SIG-M5 treated with dmso at 0.1 percent for 504 hours (cell line): ENCODE results near the gene ADCY5.

Source experiments
- DNase-seq: peaks from one replicate; lab custom pipeline; 2025; ENCODE audit not compliant: unreplicated experiment; lab: John Stamatoyannopoulos, UW

Gene ADCY5

DNA sequence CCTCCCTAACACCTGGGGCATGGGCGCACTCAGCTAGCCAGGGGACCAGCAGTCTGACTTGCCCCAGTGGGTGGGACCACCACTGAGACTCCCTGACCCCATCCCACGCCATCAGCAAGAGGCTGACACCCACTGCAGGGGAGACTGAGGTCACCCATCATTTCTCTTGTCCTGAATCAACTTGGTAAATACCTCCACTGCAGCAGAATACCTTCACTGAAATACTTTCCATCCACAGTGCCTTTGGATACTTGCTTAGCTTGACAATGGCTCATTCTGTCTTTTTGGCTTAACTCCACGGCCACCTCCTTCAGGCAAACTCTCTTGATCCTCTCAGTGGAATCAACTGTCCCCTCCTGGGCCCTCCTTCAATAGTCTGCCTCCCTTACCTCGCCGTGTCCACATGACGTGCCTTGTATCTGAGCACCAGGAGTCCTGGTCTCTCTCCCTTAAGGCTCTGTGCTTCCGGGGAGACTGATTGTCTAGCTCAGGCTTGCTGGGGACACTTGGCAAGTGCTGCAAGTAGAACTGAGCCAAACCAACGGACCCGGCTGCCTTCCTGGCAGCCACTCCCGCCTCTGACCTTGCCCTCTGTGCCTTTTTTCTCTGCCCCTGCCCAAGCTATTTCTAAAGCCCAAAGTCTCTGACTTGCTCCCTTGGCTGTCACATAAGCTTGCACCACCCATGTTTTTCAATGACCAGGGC, 119.1 kb downstream of the ADCY5 start:
- no peak for DNase-seq

DNA sequence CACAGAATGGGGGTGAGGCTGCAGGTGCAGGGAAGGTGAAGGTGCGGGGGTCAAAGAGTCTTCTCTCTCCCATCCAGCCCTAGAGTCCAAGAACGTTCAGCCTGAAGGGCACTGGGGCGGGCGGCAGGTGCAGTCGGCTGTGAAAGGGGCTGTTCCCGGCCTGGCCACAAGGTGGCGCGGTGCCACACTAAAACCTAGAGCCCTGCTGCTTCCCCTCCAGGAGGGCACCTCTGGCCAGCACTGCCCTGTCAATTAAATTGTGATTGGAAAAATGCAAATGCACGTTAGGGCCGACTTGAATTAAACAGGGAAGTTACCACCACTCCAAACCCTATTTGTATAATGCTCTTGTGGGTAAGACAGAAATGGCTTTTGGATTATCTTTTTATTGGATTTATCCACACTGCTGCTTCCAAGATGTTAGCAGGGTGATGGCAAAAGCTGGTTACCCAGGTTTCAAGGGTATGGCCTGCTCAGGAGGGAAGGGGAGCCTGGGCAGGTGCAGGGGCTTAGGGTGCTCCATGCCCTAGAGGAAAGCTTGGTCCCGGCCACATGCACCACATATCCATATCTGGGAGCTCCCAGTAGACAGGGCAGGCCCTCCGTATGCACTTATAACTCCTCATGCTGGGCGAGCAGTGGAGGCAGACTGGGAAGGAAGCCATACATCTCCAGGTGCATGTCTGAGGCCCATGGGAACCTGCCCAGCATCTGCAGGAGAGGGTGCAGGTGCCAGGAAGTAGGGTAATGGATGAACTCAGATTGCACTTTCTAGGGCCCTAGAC, 119.8 kb downstream of the ADCY5 start:
- peak; percentile 32 for DNase-seq

DNA sequence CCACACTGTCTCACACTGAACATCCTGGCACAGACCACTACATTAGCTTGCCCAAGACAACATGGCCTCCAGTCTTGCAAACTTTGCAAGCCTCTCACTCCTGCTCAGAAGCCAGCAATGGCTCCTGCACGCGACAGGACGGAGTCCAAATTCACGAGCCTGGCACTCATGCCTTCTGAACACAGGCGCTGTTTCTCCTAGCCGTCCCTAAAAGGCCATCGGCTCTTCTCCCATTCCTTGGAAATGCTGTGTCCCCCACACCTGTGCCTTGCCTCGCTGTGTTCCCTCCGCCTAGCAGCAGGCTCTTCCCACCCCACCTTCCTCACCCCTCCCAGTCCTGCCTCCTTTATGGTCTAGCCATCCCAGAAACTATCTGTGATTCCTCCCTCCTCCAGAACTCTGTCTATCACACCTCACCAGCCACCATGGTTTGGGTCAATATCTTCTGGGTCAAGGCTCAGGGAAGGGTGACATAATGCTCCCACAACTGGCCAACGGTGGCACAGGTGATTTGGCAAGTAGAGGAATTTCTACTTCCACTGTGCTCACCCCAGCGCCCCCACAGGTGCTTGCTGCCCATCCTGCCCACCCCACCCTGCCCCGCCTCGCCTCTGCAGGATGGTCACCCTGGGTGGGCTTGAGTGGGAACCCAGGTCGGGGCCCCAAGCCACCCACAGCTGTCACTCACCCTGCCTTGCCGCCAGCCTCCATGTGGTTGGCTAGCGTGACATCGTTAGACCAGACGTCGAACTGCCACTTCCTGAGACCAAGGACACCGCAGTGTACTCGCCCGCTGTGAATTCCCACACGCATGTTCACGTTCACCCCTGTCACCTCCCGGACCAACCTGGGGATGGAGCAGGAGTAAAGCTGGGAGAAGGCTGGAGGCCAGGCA, 120.7 kb downstream of the ADCY5 start:
- no peak for DNase-seq

DNA sequence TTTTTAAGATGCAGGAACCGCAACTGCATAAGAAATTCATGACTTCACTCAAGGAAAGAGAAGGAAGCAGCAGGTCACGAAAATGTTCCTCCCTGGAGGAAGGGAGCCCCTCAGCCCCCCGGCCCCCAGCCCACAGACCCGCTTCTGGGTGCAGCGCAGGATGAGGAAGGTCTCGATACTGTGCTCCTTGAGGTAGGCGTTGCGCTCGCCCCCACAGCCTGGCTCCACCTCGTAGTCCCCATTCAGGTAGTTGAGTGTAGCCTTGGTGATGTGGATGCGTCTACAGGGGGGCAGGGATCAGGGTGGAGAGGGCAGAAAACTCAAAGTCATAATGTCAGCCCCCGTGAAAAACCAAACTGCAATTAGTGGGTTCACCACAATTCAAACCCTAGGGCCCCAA, 121.4 kb downstream of the ADCY5 start:
- no peak for DNase-seq

DNA sequence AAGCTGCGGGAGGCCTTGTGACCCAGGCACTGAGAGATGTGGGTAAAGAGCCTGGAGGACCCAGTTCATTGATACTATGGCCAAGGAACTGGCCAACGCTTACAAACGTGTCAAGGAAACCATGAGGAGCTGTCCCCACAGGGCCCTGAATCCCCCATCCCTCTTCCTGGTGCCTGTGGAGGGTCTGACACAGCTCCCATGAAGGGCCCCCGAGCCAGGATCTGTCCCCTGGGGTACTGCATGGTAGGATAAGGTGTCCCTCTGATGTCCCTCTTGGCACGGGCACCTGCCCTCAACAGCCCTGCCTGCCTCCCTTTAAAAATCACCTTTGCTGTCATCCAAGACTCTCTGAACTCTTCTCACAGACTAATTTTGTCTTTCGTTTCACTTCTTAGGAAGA, 122.4 kb downstream of the ADCY5 start:
- no peak for DNase-seq

DNA sequence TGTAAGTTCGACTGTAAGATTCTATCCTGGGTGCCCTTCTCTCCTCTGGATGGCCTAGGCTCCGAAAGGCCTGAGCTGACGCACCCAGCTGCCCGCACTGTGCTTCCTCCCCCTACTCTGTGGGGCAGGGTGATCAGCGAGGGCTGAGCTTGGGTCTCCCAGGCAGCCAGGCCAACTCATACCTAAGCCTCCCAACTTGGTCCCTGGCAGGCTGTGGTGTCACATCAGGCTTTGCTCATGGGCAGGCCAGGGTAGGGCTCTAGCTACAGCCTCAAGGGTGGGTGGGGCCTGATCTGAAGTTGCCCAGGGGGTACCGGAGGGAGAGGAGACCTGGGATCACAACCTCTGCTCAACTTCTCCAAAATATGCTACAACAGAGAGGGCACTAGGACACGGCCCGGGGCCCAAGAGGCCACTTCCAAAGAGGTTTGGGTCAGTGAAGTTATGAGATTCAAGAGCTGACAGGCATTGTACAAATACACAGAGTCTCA, 123.1 kb downstream of the ADCY5 start:
- no peak for DNase-seq

DNA sequence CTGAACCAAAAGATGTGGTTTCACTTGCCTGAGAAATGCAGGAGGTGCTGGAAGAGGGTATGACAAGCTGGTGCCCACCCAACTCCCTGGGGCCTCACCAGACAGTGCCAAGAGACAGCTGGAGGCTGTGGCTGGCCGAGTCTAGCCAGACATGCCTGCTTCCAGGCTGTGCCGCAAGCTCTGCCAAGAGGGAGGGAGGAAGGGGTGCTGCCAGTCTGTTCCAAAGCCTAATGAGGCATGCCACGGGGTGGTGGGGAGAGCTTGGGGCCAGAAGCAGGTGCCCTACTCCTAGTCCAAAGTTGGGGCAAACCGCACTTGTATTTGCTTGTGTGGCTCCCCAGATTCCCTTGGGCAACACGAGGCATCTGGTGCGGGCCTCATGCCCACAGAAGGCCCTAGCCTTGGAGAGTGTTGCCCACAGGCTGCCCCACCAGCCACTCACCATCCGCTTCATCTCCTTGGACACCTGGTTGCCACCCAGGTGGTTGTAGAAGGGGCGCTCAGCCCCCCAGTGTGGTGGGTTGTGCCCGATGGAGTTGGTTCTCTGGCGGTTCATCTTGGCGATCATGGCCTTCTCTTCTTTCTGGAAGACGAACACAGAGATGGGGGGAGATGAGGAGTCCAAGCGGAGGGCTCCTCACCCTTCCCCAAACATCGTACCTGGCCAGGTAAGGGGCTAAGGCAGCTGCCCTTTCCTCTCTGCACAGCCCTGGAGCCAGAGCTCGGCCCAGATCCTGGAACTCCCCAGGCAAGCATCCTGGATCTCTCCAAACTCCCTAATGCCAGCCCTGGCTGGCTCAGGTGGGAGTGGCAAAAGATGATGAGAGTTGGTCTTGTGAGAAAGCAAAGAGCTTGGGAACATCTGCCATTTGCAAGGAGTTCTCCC, 123.8 kb downstream of the ADCY5 start:
- no peak for DNase-seq

DNA sequence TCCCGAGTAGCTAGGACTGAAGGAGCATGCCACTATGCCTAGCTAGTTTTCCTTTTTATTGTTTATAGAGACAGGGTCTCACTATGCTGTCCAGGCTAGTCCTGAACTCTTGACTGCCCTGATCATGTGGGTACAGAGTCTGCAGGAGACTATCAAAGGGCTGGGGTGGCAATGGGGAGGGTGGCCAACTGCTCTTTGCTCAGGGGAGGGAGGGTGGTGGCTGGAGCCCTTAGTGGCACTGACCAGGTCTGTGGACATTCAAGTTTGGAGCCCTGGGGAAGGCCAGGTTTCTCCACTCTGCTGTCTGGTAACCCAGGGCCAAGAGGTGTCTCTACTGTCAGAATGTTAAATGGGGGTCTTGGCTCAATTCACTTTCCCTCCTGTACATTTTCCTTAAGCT, 125.1 kb downstream of the ADCY5 start:
- DNase-seq, result no peak

DNA sequence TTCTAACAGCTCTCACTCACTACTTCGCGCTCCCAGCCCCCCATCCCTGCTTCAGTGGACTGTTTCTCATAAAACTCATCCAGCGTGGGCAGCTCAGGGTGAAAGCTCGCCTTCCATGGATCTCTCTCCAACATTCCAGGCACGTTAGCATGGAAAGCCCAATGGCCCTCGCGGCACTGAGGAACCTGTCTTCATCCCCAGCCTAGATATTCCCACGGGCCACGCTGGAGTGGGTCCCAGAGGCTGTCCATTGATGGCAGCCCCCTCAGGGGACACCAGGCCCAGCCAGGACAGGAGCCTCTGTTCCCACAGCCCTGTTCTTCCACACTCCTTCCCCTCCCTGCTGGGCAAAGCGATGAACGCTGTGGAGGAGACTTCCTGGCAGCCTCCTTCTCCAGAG, 126.0 kb downstream of the ADCY5 start:
- DNase-seq, result no peak

DNA sequence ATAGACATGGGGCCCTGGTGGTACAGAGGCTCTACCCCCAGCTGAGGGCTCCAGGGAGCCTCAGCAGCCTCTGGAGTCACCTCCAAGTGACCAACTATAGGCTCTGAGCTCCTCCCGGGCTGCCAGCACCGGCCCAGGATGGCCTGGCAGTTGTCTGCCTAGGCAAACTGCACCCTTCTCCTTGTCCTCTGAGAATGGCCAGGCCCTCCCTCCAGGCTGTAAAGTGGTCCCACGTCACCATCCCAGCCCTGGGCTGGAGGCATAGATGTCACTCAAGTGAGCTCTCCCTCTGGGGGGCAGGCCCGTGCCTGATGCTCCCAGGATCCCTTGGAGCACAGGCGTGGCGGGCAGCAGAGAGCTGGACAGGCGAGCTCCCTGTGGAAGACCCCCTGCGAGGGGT, 127.1 kb downstream of the ADCY5 start:
- DNase-seq, result no peak

DNA sequence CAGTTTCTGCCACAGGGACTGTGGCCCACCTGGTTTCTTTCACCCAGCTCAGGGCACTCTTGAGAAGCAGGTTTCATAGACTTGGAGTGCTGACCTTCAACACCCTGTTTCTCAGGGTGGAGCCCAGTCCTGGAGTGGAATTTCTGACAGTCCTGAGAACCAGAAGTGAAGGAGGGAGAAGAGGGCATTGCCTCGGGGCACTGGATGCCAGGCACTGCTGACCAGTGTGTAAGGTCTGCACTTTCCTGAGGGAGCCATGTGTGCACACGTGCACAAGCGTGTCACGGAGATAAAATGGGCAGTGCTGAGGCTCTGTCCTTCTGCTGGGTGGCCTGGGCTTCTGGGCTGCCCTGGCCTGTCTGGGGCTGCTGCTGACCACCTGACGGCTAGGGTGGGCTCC, 128.7 kb downstream of the ADCY5 start:
- DNase-seq, result no peak

DNA sequence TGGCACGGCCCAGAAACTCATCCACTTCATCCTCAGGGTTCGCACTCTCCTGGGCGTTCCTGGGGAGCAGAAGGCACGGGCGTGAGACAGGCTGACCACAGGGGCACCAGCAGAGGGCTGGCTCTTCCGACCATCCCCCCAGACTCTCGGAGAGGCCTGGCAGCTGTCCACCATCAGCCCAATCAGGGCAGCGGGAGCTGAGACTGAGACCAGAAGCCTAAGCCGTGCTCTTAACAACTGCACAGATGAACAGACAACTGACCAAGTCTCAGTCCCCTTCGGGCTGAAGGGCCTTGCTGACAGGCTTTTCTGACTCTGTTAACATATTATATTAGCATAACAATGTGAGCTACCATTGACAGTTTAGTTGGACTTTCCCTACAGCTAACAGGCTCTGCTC, 129.1 kb downstream of the ADCY5 start:
- DNase-seq, result no peak

DNA sequence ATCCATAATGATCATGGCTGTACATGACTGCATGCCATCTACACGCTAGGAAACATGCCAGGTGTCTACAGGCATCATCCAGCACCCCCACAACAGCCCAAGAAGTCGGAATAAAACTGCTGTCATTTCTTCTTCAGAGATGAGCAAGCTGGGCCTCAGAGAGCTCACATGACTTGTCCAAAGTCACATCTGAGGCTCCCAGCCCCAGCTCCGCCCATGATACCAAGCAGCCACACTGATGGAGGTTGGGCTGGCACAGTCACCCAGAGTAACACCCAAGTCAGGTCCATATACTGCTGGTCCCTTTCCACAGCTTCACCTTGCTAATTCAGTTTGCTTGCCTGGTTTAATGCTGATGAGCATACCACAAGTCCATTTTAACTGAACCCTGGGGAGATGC, 130.5 kb downstream of the ADCY5 start:
- no peak for DNase-seq

DNA sequence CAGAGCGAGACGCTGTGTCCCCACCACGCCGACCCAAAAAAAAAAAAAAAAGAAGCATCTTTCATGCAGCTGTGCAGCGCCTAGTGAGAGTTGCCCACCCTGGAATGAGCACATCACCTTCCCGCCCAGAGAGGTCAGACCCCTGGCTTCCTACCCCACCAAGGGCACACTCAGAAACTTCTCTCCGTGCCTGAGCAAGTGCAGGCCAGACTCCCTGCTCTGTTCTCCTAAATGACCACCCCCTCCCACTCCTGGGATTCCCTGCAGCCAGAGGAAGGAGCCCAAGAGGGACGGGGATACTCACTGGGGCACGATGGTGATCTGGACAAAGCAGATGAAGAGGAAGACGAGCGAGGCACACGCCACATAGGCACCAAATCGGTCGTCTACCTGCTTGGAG, 131.2 kb downstream of the ADCY5 start:
- DNase-seq, result no peak

DNA sequence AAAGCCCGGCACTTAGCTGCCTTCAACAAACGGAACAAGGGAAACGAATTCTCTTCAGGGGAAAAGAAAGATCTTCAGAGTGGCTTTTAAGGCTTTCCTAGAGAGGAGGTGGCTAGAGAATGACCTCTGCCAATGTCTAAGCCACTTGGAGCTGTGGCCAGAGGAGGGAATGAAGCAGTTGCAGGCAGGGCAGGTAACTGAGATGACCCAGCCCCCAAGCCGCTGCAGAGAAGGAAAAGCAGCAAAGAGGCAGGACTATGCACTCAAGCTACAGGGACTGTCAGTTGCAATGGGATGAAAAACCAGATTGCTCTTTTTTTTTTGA, 133.7 kb downstream of the ADCY5 start:
- DNase-seq, result no peak

DNA sequence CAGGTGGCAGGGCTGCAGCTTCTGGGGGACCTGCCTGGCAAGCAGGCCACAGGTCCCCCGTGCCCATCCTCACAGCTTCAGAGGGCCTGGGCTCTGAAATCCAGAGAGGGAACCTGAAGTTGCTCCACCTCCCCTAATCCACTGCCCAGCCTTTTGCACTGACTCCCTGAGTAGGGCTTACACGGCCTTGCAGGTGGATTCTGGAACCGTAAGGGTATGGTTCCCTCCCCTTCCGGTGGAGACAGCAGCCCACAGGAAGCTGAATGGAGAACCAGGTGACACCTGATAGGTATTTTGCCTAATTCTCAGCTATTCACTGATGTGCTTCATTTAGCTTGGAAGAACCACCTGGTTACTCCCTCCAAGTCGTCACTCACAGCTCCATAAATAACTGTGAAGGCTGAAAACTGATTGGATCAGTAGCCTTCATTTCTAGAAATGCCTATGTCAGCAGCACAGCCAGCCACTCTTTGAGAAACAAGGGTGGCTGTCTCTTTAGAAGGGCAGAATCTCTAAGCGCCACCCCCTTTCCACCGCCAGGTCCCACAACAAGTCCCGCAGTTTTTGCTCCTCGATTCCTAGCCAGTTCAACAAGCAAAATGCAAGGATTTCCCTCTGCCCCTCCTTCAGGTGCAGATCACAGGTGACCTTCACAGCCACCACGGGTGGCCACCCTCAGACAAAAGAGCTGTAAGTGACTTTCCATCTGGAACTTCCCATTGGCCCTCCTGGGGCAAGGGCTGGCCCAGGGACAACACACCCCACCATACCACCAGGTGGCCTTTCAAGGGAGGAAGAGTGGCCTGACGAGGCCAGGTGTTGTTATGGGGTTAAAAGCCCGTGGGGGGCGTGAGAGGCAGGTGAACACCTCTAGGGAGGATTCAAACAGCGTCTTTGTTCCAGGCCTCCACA, 134.3 kb downstream of the ADCY5 start:
- DNase-seq, result no peak

DNA sequence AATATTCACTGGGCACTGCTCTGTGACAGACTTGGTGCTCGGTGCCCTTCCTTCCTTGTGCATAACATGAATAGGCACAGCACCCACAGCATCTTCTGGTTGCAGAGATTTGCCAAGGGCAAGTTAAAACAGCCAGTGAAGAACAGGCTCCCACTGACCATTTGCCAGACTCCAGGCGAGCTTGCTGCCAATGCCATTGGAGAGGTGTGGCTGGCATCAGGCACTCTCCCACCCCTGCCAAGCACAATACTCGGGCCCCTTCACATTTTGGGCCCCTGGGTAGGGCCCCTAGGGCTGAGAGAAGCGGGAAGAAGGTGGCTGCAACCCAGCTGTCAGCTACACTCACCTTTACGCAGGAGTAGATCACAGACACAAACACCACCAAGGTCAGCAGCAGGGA, 135.0 kb downstream of the ADCY5 start:
- no peak for DNase-seq

DNA sequence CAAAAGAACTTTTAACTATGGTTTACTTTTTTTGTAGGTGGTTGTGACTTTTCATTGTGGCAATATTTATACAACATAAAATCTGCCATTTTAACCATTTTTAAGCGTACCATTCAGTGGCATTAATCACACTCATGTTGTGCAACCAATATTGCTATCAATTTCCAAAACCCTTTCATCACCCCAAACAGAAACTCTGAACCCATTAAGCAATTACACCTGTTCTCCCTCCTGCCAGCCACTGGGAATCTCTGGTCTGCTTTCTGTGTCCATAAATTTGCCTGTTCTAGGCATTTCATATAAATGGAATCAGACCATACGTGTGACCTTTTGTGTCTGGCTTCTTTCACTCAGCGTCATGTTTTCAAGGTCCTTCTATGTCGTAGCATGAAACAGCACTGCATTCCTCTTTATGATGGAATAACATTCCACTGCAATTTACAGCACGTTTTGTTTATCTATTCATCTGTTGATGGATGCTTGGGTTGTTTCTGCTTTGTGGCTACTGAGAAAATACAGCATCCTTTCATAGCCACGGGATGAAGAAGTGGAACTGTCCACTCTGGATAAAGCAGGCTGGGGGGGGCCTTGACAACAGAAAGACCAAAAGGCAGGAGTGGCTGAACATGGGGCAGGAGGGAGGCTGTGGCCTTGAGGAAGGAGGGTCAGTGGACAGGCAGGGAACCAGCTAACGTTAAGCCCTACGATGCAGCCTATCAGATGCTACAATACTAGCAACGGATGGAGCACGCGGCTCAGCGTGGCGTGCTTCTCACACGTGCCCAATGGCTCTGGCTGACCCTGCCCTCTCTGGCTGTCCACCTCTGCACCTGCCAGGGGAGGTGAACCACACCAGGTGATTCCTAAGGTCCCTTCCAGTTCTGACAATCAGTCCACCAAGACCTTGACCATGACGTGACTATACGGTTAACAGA, 136.3 kb downstream of the ADCY5 start:
- DNase-seq, result no peak

DNA sequence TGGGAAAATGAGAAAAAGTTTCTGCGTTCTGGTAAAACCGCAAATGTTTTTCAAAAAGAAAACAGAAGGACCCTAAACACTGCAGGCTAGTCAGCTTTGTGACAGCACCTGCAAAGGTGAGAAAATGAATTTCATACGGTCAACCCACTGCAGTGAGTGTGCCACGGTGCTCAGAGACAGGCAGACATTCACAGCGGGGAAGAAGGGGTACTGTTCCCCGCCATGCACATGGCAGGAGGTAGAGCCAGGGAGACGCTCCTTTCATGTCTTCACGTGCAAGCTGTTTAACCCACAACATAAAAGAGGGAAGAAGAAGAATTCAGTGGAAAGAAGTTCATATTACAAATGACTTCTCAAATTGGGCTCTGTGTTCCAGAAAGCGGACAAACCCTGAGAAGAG, 137.7 kb downstream of the ADCY5 start:
- no peak for DNase-seq
